NCI-H2171 treated with DMSO at 0.1 percent for 48 hours (cell line): ENCODE results near the gene URI1.
"Not testable (repeated sequence)": the region's sequence is repeated elsewhere in the genome, so short reads cannot be mapped to it uniquely, and the experiment has no call there.

ENCODE experiments used
- DNase-seq: peaks from one replicate; lab custom pipeline; 2025; lab: John Stamatoyannopoulos, UW

Gene URI1

DNA sequence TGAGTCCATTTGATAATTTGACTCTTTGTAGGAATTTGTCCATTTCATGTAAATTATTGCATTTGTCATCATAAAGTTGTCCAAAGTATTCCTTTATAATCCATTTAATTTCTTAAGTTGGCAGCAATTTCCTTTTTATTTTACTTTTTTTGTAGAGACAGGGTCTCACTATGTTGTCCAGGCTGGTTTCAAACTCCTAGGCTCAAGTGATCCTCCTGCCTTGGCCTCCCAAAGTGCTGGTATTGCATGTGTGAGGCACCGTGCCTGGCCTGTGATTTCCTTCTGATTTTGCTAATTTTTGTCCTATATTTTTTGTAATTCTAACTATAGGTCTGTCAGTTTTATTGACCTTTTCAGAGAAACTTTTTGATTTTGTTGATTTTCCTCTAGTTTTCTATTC is 84.9 kb downstream of the URI1 start:
- DNase-seq = no peak

DNA sequence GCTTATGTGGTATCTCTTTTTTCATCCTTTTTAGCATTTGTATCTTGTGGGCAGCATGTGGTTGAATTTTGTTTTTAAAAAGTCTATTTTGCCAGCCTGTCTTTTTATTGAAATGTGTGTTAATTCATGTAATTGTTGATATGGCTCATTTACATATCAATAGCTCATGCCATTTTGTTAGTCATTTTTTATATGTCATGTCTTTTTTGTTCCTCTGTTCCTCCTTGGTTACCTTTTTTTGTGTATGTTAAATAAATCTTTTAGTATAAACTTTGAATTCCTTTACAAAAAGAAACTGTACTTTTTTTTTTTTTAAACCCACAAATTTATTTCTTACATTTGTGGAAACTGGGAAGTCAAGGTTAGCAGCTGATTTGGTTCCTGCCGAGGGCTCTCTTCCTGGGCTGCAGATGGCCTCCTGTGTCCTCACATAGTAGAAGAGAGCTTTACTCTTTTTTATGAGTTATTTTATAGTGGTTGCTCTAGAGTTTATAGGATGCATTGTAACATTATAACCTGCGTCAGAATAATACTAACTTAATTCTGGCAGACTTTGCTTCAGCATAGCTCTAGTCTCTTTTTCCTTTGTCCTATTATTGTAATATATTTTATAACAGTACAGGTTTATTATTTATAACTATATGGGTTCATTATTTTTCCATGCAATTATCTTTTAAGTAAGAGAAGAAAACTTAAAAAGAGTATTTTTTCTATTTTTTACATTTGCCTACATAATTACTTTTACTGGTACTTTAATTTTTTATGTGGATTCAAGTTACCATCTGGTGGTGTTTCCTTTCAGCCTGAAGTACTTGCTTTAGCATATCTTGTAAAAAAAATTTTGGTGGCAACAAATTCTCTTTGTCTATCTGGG is 86.3 kb downstream of the URI1 start:
- DNase-seq = peak; percentile 59

DNA sequence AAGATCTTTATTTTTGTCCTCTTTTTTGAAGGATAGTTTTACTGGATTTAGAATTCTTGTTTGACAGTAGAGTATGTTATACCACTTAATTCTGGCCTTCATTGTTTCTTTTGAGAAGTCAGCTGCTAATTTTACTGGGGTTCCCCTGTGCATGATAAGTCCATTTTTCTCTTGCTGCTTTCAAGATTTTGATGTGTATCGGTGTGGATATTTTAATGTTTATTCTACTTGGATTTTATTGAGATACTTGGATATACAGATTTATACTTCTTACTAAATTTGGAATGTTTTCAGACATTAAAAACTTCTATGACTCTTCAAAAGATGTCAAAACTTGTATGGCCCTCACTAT is 86.9 kb downstream of the URI1 start:
- DNase-seq = no peak

DNA sequence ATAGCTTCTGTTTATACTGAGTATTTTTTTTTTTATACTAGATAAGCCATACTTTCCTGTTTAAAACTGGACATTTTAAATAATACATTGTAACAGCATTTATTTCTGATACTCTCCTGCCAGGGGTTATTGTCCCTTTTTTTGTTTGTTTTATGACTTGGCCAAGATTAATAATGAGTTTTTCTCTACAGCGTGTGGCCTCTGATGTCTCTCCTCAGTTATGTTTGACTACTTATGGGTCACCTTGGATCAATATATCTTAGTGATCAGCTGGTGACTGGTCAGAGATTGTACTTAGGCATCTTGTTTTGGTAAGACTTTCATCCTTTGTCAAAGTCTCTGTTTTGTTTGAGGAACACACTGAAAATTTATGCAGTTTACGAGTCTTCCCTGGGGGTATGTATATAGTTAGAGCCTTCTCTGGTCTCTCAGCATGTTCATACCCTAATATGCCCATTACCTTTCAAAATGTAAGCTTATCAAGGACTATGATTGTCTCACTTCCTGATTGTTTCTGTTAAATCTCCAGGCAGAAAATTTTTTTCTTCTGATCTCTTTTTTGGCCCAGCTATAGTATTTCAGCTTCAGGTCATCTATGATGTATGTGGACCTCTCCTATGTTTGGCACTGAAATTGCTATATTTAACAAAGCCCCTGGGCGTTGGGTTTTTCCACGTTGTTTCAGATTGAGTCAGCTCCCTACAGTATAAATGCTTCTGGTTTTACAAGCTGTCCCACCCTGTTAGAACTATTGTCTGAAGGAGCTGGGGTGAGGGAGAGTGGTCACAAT is 87.9 kb downstream of the URI1 start:
- DNase-seq = no peak

DNA sequence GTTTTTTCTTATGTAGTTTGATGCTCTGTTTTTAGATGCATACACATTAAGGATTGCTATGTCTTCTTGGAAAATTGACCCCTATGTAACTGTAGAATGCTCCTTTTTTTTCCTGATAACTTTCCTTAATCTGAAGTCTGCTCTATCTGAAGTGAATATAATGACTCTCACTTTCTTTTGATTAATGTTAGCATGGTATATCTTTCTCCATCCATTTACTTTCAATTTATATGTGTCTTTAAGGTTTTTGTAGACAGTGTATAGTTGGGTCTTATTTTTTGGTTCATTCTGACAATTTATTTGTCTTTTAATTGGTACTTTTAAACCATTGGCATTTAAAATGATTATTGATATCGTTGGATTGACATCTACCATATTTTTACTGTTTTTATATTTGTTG is 92.3 kb downstream of the URI1 start:
- DNase-seq = no peak

DNA sequence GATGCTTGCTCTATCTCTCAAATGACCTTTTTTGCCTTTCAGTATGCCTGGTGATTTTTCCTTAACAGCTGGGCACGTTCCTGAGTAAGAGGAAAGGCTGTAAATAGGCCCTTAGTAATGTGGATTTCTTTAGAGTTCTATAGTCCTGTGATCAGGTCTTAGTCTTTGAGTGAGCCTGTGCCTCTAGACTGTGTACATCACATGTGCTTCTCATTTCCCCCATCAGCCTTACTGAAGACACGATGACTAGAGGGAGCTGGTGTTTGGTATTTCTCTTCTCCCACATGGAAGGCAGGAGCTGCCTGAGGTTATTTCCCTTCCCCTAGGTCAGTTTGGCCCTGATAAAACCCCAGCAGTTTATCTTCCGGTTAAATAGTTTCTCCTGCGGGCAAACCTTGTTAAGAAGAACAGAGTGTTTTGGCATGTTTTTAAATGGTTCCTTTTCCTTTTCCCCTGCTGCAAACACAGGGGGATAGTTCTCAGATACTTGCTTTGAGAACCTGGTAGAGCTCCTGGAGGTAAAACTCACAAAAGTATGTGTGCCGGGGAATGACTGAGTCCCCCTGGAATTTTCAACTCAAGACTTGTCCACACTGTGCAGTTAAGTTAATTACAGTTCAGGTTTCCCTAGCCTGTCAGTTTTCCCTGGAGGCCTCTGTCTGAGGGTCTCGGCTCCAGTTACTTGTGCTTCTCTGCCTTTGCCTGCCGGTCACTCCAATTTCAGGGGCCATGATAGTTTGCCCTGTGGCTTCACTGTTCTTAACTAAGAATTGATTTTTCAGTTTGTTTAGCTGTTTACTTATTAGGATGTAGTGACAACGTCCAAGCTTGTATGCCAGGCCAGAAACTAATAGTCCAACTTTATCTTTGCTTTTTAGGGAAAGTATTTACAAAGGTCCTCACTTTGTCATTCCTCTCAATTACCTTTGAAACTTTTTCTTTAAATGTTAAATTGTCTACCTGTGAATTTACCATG is 94.4 kb downstream of the URI1 start:
- no peak for DNase-seq

DNA sequence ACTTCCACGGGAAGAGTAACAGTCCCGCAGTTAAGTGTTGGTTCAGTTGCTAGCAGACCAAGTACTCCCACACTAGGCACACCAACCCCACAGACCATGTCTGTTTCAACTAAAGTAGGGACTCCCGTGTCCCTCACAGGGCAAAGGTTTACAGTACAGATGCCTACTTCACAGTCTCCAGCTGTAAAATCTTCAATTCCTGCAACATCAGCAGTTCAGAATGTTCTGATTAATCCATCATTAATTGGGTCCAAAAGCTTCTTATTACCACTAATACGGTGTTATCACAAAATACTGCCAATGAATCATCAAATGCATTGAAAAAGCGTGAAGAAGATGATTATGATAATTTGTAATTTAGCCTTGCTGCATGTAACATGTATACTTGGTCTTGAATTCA is 95.8 kb downstream of the URI1 start:
- no peak for DNase-seq

DNA sequence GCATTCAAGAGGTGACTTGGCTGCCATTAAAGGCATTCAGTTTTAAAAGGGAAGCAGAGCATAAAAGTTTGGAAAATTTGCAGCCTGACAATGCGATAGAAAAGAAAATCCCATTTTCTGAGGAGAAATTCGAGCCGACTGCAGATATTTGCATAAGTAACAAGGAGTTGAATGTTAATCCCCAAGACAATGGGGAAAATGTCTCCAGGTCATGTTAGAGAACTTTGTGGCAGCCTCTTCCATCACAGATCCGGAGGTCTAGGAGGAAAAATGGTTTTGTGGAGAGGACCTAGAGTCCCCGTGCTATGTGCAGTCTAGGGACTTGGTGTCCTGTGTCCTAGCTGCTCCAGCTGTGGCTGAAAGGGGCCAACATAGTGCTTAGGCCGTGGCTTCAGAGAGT is 99.9 kb downstream of the URI1 start:
- DNase-seq = not testable (repeated sequence)

DNA sequence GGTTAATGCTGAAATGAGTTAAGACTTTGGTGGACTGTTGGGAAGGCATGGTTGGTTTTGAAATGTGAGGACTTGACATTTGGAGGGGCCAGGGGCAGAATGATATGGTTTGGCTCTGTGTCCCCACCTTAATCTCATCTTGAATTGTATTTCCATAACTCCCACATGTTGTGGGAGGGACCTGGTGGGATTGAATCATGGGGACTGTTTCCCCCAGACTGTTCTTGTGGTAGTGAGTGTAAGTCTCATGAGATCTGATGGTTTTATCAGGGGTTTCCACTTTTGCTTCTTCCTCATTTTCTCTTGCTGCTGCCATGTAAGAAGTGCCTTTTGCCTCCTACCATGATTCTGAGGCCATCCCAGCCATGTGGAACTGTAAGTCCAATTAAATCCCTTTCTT is 101.0 kb downstream of the URI1 start:
- DNase-seq = not testable (repeated sequence)

DNA sequence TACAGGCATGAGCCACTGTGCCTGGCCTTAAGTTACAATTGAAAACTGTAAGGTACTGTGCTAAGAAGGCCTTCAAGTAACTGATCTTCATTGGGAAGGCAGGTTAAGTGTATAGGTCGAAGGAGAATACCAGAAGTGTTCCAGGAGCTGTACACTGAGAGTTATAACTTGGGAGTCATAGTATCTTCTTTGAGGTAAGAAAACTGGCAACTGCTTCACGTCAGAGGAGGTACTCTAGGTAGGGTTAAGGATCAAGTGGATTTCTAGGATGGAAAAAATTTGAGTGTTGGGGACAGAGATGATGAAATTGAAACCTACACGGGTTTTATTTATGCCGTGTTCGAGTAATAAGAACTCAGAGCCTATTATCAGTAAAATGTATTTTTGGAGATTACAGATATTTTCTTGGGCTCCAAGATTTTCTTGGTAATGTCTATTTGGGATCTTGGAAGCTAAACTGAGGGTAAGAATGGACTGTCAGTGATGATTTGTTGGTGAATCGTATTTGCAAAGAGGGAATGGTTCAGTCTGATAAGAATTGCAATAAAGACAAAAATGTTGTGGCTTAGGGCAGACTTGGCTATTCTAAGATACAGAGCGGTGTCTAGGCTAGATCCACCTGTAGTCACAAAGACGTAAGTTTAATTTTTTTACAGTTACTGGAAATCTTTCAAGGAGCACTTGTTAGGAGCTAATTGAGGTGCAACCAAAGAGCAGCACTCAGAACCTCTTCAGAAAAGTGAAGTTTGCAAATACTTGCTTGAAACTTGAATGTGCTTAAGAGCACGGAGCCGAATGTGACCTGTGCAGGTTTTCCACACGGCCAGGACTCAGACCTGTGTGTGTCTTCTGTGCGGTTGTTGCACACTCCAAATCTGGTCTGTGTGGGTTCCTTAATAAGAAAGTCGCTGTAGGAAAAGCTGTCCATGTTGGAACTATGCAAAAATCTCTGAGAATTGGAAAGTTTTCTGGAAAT is 102.5 kb downstream of the URI1 start:
- DNase-seq = no peak

DNA sequence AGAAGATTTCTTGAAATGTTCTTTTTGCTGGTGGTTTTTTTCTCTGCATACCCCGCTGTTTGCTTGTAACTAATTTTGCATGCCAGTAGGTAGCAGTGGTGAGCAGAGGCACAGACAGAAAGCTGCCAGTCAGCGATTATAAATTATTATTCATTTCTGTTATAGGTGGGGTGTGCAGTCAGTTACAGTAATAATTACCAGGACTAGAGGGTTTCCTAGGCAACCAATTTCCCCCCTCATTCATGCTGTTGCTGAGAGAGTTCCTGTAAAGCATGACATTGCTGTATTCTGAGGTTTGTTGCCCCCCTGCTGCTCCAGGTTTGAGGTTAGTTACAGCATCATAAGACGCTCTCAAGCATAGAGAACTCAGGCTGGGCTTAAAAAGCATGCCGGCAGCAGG is 104.5 kb downstream of the URI1 start:
- DNase-seq = peak; percentile 50

DNA sequence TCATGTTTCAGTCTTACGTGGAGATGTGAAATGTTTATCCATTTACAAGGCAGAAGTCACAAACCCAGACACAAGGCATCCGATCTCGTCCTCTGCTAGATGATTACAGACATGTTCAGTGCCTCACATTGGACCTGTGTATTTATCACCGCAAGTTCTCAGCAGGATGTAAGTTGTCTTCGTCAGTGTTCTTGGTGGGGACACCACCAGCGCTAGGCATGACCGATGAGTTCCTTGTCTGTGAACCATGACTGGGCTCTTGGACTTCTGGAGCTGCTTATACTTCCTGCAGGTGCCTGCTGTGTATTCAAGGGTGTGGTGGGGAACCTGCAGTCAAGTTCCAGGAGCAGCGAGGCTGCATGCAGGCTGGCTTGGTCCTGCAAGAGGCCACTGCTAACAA is 105.4 kb downstream of the URI1 start:
- DNase-seq = peak; percentile 21

DNA sequence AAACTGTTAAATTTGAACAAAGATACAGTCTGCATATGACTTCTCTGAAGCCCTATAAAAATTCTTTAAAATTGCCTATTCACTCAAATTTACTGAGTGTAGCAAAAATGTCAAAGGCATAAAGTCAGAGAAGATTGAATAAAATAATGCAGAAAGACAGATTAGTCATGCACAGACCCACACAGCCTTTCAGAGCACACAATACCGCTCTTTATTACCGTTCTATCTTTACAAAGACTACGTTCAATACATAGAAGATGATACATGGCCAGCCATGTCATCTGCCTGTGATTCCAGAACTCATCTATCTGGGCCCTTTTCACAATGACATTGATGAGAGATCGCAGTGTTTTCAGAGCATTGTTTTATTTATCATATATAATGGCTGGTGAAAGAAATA is 107.2 kb downstream of the URI1 start:
- DNase-seq = no peak

DNA sequence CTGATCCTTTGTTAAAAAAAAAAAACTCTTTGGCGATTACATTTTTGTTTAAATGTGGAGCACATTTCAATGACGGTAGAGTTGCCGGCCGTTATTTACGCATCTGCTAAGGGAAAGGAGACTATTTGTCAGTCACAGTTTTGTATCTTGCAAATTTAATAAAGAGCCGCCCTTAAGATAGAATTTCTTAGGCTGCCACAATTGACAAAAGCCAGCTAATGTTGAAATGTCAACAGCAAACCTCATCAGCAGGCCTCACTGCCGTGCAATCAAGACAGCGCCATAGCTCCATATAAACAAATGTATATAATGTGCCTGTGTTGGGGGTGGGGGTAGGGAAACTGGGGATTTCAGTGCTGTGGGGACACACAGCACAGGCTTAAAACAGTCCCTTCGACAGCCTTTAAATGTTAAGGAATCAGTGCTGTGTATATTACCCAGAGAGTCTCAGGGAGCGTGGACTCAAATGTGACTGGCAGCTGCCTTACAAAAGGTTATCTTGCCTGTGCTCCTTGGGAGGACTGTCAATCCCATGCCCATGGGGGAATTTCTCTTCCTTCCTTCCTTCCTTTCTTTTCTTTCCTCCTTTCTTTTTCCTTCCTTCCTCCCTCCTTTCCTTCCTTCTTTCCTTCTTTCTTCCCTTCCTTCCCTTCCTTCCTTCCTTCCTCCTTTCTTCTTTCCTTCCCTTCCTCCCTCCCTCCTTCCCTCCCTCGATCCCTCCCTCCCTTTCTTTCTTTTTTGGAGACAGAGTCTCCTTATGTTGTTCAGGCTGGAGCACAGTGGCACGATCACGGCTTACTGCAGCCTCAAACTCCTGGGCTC is 108.0 kb downstream of the URI1 start:
- DNase-seq = no peak

DNA sequence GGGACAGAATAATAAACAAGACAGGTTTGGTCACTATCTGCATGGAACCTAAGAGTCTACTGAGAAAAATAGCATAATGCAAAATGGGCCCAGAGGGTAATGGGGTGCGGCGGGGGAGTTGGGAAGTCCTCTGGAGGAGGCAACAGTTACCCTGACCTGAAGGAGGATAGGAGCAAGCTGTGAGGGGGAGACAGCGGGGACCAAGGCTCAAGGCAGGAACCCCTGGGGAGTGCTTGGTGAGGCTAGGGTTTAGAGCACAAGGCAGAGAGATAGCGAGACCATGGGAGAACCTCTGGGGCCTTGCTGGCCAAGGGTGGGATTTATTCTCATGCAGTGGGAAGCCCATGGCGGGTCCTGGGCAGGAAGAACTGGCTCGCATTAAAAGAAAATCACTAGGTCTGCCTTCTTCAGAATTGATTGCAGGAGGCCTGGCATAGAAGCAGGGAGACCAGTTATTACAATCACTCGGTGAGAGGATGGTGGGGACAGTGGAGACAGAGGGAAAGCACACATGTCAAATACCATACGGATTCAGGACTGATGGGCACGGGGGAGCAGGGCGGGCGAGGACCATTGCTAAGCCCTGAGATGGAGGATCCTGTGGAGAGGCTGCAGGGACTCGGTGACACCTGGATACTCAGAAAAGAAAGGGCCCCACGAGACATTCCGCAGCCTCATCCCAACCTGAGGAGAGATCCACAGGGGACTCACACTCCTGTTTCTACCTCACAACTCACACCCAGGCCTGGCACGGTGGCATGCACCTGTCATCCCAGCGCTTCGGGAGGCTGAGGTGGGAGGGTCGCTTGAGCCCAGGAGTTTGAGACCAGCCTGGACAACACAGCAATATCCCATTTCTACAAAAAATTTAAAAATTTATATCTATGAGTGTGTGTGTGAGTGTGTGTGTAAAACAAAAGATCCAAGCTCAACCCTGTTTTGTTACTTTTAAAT is 110.4 kb downstream of the URI1 start:
- no peak for DNase-seq

DNA sequence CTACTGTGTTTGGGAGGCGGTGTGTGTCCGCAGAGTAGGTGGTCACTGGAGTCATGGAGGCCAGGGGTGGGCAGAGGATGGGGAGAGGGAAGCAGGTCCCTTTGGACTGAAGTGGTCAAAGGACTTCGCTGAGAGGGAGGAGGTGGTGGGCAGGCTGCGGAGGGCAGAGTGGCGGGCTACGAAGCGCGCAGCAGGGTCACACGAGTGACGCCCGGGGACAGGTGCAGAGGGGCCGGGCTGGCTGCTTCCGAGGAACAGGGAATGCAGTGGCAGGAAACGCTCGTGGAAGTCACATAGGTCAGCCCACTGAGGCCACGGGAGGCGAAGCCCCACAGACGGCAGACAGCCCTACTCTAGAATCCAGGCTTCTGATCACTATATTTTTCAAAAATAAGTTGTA is 111.5 kb downstream of the URI1 start:
- DNase-seq = no peak

DNA sequence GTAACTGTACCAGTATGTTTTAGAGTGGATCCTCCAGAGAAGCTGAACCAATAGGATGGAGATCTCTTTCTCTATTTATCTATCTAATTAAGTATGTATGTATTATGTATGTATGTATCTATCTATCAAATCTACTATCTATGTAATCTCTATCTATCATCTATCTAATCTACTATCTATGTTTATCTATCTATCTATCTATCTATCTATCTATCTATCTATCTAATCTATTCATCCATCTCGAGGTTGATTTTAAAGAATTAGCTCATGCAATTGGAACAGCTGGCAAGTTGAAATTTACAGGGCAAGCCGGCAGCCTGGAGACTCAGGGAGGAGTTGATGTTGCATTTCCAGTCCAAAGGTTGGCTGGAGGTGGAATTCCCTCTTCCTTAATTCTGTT is 112.2 kb downstream of the URI1 start:
- no peak for DNase-seq

DNA sequence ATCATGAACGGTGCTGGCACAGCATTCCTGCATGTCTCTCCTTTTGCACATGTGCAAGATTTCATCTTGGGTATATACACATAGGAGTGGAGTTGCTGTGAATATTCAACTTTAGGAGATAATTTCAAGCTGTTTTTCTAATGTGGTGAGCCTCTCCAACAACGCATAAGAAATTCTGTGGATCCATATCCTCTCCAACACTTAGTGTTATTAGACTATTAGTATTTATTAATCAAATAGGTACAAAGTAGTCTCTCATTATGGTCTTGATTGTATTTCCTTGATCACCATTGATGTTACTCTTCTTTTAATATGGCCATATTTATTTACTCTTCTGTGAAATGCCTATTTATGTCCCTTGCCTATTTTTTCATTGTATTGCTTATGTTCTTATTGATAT is 114.5 kb downstream of the URI1 start:
- no peak for DNase-seq
